ENCODE data around the gene TLR3.

DNA sequence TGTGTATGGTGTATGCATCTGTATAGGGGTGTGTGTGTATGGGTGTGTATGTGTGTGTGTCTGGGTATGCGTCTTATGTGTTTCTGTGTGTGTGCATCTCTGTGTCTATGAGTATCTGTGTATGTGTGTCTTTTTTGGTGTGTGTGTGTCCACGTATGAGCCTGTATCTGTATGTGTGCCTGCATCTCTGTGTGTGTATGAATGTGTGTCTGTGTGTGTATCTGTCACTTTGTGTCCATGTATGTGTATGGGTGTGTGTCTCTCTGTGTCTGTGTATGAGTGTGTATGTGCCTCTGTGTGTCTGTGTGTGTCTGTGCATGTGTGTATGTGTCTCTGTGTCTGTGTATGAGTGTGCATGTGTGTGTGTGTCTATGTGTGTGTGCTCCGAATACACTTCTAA, 59.9 kb downstream of the TLR3 start:
- TF ChIP-seq, protein P1, sequence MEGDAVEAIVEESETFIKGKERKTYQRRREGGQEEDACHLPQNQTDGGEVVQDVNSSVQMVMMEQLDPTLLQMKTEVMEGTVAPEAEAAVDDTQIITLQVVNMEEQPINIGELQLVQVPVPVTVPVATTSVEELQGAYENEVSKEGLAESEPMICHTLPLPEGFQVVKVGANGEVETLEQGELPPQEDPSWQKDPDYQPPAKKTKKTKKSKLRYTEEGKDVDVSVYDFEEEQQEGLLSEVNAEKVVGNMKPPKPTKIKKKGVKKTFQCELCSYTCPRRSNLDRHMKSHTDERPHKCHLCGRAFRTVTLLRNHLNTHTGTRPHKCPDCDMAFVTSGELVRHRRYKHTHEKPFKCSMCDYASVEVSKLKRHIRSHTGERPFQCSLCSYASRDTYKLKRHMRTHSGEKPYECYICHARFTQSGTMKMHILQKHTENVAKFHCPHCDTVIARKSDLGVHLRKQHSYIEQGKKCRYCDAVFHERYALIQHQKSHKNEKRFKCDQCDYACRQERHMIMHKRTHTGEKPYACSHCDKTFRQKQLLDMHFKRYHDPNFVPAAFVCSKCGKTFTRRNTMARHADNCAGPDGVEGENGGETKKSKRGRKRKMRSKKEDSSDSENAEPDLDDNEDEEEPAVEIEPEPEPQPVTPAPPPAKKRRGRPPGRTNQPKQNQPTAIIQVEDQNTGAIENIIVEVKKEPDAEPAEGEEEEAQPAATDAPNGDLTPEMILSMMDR (IDR thresholded peaks at IDR 0.05; ENCODE audit: borderline replicate concordance, extremely low read depth, low read length, poor library complexity, severe bottlenecking), result no peak
- TF ChIP-seq EZH2 (IDR thresholded peaks at IDR 0.05; ENCODE audit: borderline replicate concordance, low read depth, low read length, severe bottlenecking), result no peak

Data from DND-41 (cell line).